WERI-Rb-1 (cell line): ENCODE results near the gene ZFYVE26.

Experiments
- DNase-seq: peaks from one replicate; pipeline ENCODE4 v3.0.0-alpha.2; 2020
- H3K27ac ChIP-seq: fragments of 250-450 bp; sonication (Bioruptor Pico); 2 replicates; pipeline ENCODE4 v1.5.1; 2020; ENCODE audit warnings: mild to moderate bottlenecking, moderate library complexity
- H3K27me3 ChIP-seq: fragments of 250-450 bp; sonication (Bioruptor Pico); 2 replicates; pipeline ENCODE4 v1.5.1; 2021; ENCODE audit warnings: mild to moderate bottlenecking, low read depth, moderate library complexity; ENCODE audit not compliant: insufficient read depth, severe bottlenecking
- H3K36me3 ChIP-seq: fragments of 250-450 bp; sonication (Bioruptor Pico); 2 replicates; pipeline ENCODE4 v1.5.1; 2020; ENCODE audit warnings: mild to moderate bottlenecking, moderate library complexity
- H3K4me3 ChIP-seq: 2 replicates; pipeline ENCODE4 v1.5.1; 2011; ENCODE audit warnings: low read depth, mild to moderate bottlenecking, control low read depth, low read length
- H3K9me3 ChIP-seq: fragments of 250-450 bp; sonication (Bioruptor Pico); 2 replicates; pipeline ENCODE4 v1.5.1; 2021; ENCODE audit warnings: mild to moderate bottlenecking, moderate library complexity; ENCODE audit not compliant: severe bottlenecking
- TF ChIP-seq, protein P1 (sequence below): IDR thresholded peaks from 2 replicates; pipeline ENCODE4 v1.5.1; 2011; ENCODE audit warnings: low read depth, mild to moderate bottlenecking, control low read depth, inconsistent platforms, low read length

Gene ZFYVE26

DNA sequence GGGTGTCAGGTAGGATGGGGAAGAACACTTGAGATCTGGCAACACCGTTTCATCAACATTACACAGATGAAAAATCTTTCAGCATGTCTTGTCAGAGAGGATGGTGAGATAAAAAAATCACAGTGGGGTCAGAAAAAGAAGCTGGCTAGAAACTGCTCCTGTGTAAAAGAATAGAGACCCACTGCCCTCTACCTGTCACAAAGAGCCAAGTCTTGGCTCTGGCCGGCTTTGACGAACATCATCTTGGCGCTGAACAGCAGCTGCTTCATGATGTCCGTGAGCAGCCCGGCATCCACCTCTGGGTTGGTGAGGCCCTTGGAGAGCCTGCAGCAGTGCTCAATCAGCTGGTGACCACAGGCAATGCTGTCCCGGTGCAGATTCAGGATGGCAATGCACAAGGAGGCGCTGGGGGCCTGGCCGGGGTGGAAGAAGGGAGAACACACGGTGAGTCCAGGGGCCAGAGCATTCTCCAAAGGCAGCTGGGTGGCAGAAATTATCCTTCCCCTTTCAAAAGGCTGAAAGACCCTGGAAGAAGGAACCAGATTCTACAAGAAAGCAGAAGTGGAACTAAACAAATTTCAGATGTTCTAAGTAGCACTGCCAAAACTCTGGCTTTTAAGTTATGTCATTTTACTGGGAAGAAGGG is 50.2 kb downstream of the ZFYVE26 start:
- Histone ChIP-seq H3K4me3 (no peak overlapping the region), H3K27me3 (no peaks in the 10 kb centered on the region), H3K36me3 (peaks cover 53% of the 10 kb centered on the region), H3K9me3 (no peaks in the 10 kb centered on the region), H3K27ac (no peak overlapping the region)
- DNase-seq = peak; percentile 20
- TF ChIP-seq, protein P1, sequence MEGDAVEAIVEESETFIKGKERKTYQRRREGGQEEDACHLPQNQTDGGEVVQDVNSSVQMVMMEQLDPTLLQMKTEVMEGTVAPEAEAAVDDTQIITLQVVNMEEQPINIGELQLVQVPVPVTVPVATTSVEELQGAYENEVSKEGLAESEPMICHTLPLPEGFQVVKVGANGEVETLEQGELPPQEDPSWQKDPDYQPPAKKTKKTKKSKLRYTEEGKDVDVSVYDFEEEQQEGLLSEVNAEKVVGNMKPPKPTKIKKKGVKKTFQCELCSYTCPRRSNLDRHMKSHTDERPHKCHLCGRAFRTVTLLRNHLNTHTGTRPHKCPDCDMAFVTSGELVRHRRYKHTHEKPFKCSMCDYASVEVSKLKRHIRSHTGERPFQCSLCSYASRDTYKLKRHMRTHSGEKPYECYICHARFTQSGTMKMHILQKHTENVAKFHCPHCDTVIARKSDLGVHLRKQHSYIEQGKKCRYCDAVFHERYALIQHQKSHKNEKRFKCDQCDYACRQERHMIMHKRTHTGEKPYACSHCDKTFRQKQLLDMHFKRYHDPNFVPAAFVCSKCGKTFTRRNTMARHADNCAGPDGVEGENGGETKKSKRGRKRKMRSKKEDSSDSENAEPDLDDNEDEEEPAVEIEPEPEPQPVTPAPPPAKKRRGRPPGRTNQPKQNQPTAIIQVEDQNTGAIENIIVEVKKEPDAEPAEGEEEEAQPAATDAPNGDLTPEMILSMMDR = peak; percentile 55

DNA sequence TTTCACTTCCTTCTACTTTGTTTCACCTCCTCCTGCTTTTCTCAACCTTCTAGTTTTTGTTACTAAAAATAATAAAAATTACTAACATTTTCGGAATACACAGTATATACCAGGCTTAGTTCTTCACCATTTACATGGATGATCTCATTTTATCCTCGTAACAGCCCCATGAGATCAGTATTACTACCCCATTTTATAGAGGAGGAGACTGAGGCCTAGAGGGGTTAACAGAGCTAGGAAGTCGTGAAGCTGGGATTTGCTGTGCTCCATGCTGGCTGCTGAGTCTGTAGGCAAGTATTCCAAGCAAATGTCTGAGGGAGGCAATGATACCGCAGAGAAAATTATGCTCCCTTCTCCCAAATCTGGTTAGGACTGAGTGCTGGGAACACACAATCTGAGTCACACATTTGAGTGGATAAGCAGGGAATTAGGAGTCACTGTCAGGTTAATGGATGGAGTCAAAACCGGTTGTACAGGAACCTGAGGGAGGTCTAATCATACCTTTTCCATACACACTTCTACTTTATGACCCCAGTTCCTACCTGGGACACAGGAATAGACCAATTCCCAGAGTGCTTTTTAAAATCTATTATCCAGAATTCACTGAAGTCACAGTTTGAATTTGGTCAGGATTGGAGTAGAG is 51.1 kb downstream of the ZFYVE26 start:
- Histone ChIP-seq H3K4me3 (no peak overlapping the region), H3K36me3 (peaks cover 56% of the 10 kb centered on the region), H3K27ac (no peak overlapping the region), H3K9me3 (no peaks in the 10 kb centered on the region), H3K27me3 (no peaks in the 10 kb centered on the region)
- TF ChIP-seq, protein P1 = no peak
- no peak for DNase-seq

DNA sequence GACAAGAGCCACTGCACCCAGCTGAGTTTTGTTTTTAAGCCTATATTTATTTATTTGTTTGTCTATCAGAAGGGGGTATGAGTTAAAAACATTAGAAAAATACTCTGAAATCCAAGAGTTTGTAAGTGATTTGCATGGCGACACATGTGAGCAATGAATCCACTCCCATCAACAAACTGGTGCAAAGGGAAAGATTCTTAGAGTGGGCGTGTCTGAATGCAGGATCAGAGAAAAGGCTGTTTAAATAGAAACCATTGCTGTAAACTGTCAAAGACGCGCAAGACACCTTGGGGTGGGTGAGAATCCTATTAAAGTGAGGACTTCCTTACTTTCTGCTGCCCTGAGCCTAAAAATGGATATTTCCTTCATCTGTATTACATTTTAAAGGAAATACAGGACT is 51.9 kb downstream of the ZFYVE26 start:
- DNase-seq = no peak
- Histone ChIP-seq H3K9me3 (no peaks in the 10 kb centered on the region), H3K27ac (no peak overlapping the region), H3K4me3 (no peak overlapping the region), H3K27me3 (no peaks in the 10 kb centered on the region), H3K36me3 (peaks cover 53% of the 10 kb centered on the region)
- TF ChIP-seq, protein P1 = no peak

DNA sequence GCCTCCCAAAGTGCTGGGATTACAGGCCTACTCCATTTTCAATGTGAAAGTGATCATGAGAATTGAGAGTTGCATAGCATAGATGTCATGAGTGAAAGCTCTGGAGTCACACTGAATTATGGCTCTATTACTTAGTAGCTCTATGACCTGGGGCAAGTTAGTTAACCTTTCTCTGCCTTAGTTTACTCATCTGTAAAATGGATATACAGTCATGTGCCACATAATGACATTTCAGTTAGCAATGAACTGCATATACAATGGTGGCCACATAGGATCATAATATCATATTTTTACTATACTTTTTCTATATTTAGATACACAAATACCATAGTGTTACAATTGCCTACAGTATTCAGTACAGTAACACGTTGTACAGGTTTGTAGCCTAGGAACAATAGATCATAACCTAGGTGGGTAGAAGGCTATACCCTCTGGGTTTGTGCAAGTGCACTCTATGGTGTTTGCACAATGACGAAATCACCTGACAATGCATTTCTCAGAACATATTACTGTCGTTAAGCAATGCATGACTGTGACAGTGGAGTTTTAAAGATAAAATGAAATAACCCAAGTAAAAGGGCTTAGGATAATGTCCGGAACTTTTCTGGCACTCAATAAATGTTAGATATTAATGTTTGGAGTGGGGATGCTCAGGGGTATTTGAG is 53.1 kb downstream of the ZFYVE26 start:
- no peak for DNase-seq
- TF ChIP-seq, protein P1 = no peak
- Histone ChIP-seq H3K27me3 (no peaks in the 10 kb centered on the region), H3K9me3 (no peaks in the 10 kb centered on the region), H3K36me3 (peaks cover 53% of the 10 kb centered on the region), H3K4me3 (no peak overlapping the region), H3K27ac (no peak overlapping the region)

DNA sequence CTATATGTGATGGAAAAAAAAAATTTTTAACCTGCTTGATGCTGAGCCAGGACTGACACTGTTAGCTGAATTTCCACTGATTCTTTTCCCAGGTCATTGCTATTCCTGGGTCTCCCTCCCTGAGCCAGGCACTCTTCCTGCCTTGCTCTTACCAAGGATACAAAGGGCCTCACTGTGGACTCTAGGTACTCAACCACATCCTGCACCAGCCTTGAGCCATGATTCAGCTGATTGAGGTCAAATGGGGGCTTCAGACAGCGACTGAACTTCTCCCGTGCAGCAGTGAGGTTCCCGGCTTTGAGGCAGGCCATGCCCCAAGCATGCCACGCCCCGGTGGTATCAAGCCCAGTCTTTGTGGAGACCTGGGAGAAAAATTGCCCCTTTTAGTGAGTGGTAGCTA is 54.3 kb downstream of the ZFYVE26 start:
- Histone ChIP-seq H3K27ac (no peak overlapping the region), H3K36me3 (peaks cover 53% of the 10 kb centered on the region), H3K4me3 (no peak overlapping the region), H3K27me3 (no peaks in the 10 kb centered on the region), H3K9me3 (no peaks in the 10 kb centered on the region)
- DNase-seq = no peak
- TF ChIP-seq, protein P1 = no peak
